HCT116 (cell line): ENCODE measurements around the gene TEX54. TPM values are rescaled to one million over a fixed set of nuclear protein-coding genes. Genes with fewer than 3 reads are reported as not detected.

Source experiments
- ATAC-seq: fragments of 200-7000 bp; cut with Tn5 transposase; 2 replicates; pipeline ENCODE4 v1.9.1; 2020; ENCODE audit warnings: mild to moderate bottlenecking, moderate library complexity
- BruUV-seq: library from RNA; stranded (reverse); fragments of 400-500 nt; replicated peaks from 2 replicates; lab custom pipeline; 2021; lab: Mats Ljungman, UMichigan
- CTCF ChIA-PET: fragments of 300-600 bp; sonication (Branson Sonifier 250); formaldehyde crosslinking; loops from one replicate; lab custom pipeline; 2021; ENCODE audit warnings: antibody characterized with exemption; lab: Charles Lee
- POLR2A ChIA-PET: fragments of 300-600, 350-600 bp; sonication (Branson Sonifier 250); formaldehyde crosslinking; loops from one replicate; lab custom pipeline; 2021; ENCODE audit warnings: antibody characterized with exemption; lab: Charles Lee
- RAD21 ChIA-PET, 2 experiments: fragments of 300-600 bp; sonication (Branson Sonifier 250); formaldehyde crosslinking; loops; one replicate each; lab custom pipeline; 2023; ENCODE audit warnings: low total read pairs in 2 of 2; ENCODE audit not compliant: uncharacterized antibody in 2 of 2, unreplicated experiment in 2 of 2, low non-redundant PET in 1 of 2; lab: Charles Lee
- DNase-seq: peaks from one replicate; pipeline ENCODE4 v3.0.0-alpha.2; 2010; ENCODE audit warnings: low read depth, low spot score
- H2AFZ ChIP-seq: fragments of 200-600 bp; shearing (Covaris generic), sonication (generic); 2 replicates; pipeline ENCODE4 v1.6.1; 2017; ENCODE audit warnings: low read depth, mixed run types, mixed read lengths, antibody characterized with exemption, low read length; ENCODE audit not compliant: poor library complexity, severe bottlenecking
- H3K27ac ChIP-seq: 2 replicates; pipeline ENCODE4 v1.5.1; 2012; ENCODE audit warnings: low read depth, low read length
- H3K27me3 ChIP-seq: fragments of 200-600 bp; sonication (generic); 2 replicates; pipeline ENCODE4 v1.6.1; 2016; ENCODE audit warnings: mixed run types, low read length, mixed read lengths; ENCODE audit not compliant: insufficient read depth
- H3K36me3 ChIP-seq, 2 experiments: fragments of 200-500 bp in 1 of 2; fragments of 200-600 bp in 1 of 2; sonication (Bioruptor generic) in 1 of 2; sonication (generic) in 1 of 2; 2 replicates each; pipeline versions ENCODE4 v1.5.1 to v1.6.1; 2014 to 2016; ENCODE audit warnings: low read length in 2 of 2, inconsistent platforms in 1 of 2, mixed read lengths in 1 of 2, mixed run types in 1 of 2; ENCODE audit not compliant: insufficient read depth in 2 of 2, control insufficient read depth in 1 of 2
- H3K4me1 ChIP-seq, 2 experiments: fragments of 200-600 bp in 1 of 2; sonication (generic) in 1 of 2; 2 replicates each; pipeline versions ENCODE4 v1.5.1 to v1.6.1; 2012 to 2017; ENCODE audit warnings: low read length in 2 of 2, inconsistent platforms in 1 of 2, mild to moderate bottlenecking in 1 of 2, mixed read lengths in 1 of 2, mixed run types in 1 of 2, moderate library complexity in 1 of 2; ENCODE audit not compliant: insufficient read depth in 2 of 2, control insufficient read depth in 1 of 2
- H3K4me2 ChIP-seq: fragments of 200-600 bp; sonication (generic); 2 replicates; pipeline ENCODE4 v1.6.1; 2017; ENCODE audit warnings: mixed run types, low read length, mixed read lengths
- H3K4me3 ChIP-seq, 2 experiments: fragments of 200-600 bp in 1 of 2; sonication (generic) in 1 of 2; replicated peaks in 1 of 2; 2 replicates each; pipeline ENCODE4 v1.5.1; 2011 to 2016; ENCODE audit warnings: low read length in 2 of 2, control low read depth in 1 of 2, low read depth in 1 of 2, mild to moderate bottlenecking in 1 of 2, mixed read lengths in 1 of 2, mixed run types in 1 of 2
- H3K79me2 ChIP-seq: fragments of 200-600 bp; sonication (generic); 2 replicates; pipeline ENCODE4 v1.6.1; 2017; ENCODE audit warnings: mild to moderate bottlenecking, mixed run types, low read length, moderate library complexity, mixed read lengths; ENCODE audit not compliant: insufficient read depth
- H3K9ac ChIP-seq: fragments of 200-600 bp; sonication (generic); 2 replicates; pipeline ENCODE4 v1.6.1; 2016; ENCODE audit warnings: low read length, mixed read lengths
- H3K9me2 ChIP-seq: fragments of 200-600 bp; sonication (generic), shearing (Covaris generic); 2 replicates; pipeline ENCODE4 v1.6.1; 2017; ENCODE audit warnings: mixed run types, mild to moderate bottlenecking, moderate library complexity; ENCODE audit not compliant: insufficient read depth
- H3K9me3 ChIP-seq, 2 experiments: fragments of 200-500 bp in 1 of 2; fragments of 200-600 bp in 1 of 2; sonication (Bioruptor generic) in 1 of 2; sonication (generic) in 1 of 2; 2 replicates each; pipeline ENCODE4 v1.6.1; 2014 to 2017; ENCODE audit warnings: low read length in 2 of 2, mixed read lengths in 2 of 2, inconsistent platforms in 1 of 2, low read depth in 1 of 2, mild to moderate bottlenecking in 1 of 2, mixed run types in 1 of 2, moderate library complexity in 1 of 2; ENCODE audit not compliant: control insufficient read depth in 1 of 2, insufficient read depth in 1 of 2
- H4K20me1 ChIP-seq: fragments of 200-600 bp; sonication (generic), shearing (Covaris generic); 2 replicates; pipeline ENCODE4 v1.6.1; 2017; ENCODE audit warnings: mixed run types, mild to moderate bottlenecking, moderate library complexity; ENCODE audit not compliant: insufficient read depth
- ATF3 ChIP-seq: IDR thresholded peaks from 2 replicates; pipeline ENCODE4 v1.6.1; 2012
- CTCF ChIP-seq, 3 experiments: fragments of 200-600 bp in 1 of 3; sonication (generic) in 1 of 3; IDR thresholded peaks in 2 of 3; conservative IDR thresholded peaks in 1 of 3; 2 replicates each; pipeline ENCODE4 v1.5.1; 2012 to 2017; ENCODE audit warnings: low read depth in 2 of 3, low read length in 2 of 3, antibody characterized with exemption in 1 of 3, borderline replicate concordance in 1 of 3, control low read depth in 1 of 3, mild to moderate bottlenecking in 1 of 3, mixed read lengths in 1 of 3, mixed run types in 1 of 3, moderate library complexity in 1 of 3; ENCODE audit not compliant: insufficient read depth in 1 of 3
- ELF1 ChIP-seq: IDR thresholded peaks from 2 replicates; pipeline ENCODE4 v1.6.1; 2012; ENCODE audit warnings: low read depth, borderline replicate concordance
- JUND ChIP-seq: IDR thresholded peaks from 2 replicates; pipeline ENCODE4 v1.6.1; 2012
- MAX ChIP-seq: IDR thresholded peaks from 2 replicates; pipeline ENCODE4 v1.6.1; 2012
- POLR2AphosphoS5 ChIP-seq: IDR thresholded peaks from 2 replicates; pipeline ENCODE4 v1.6.1; 2011; ENCODE audit warnings: mild to moderate bottlenecking, low read depth, low read length, moderate library complexity
- RAD21 ChIP-seq: IDR thresholded peaks from 2 replicates; pipeline ENCODE4 v1.6.1; 2012; ENCODE audit warnings: low read depth, mild to moderate bottlenecking
- REST ChIP-seq: IDR thresholded peaks from 2 replicates; pipeline ENCODE4 v1.6.1; 2012; ENCODE audit warnings: low read depth
- SIN3A ChIP-seq: IDR thresholded peaks from 2 replicates; pipeline ENCODE4 v1.6.1; 2012; ENCODE audit warnings: low read depth
- YY1 ChIP-seq: IDR thresholded peaks from 2 replicates; pipeline ENCODE4 v1.6.1; 2011; ENCODE audit warnings: low read length, low read depth, moderate library complexity, mild to moderate bottlenecking; ENCODE audit not compliant: insufficient replicate concordance; ENCODE audit errors: extremely low read depth
- ZBTB33 ChIP-seq: IDR thresholded peaks from 2 replicates; pipeline ENCODE4 v1.6.1; 2011; ENCODE audit warnings: mild to moderate bottlenecking, low read length, moderate library complexity; ENCODE audit not compliant: insufficient replicate concordance; ENCODE audit errors: extremely low read depth
- ZFX ChIP-seq: fragments of 450-650 bp; IDR thresholded peaks from 2 replicates; pipeline ENCODE4 v1.6.1; 2017
- intact Hi-C: fragments of 100-400 bp; cut with micrococcal nuclease; formaldehyde crosslinking; loops from 2 replicates; pipeline ENCODE4 v1.10.0; 2022
- total RNA-seq: library from RNA; stranded (reverse); gene quantifications from one replicate; pipeline ENCODE4 v1.2.1, GENCODE V29; 2021; ENCODE audit not compliant: unreplicated experiment

TEX54 gene
- total RNA-seq, 1 experiment from 2014 or later = not detected

GRCh38 chr11:62789576-62789975 lies 43.1 kb downstream of the TEX54 start (continued):
- no peak for TF ChIP-seq REST
- TF ChIP-seq RAD21 = no peak
- no peak for TF ChIP-seq POLR2AphosphoS5
- TF ChIP-seq, all 23 proteins: peak for 0

GRCh38 chr11:62788991-62789390 lies 43.6 kb downstream of the TEX54 start:
- Histone ChIP-seq H3K27ac (peak overlapping the region; percentile 96), H4K20me1 (no peaks in the 10 kb centered on the region), H3K27me3 (no peaks in the 10 kb centered on the region), H3K9me3 (no peaks in the 10 kb centered on the region), H2AFZ (no peak overlapping the region), H3K9me2 (no peaks in the 10 kb centered on the region), H3K4me1 (peaks cover 26 to 47% of the 10 kb centered on the region in 2 experiments; a peak in 3 of 4 replicates), H3K79me2 (peaks cover 51% of the 10 kb centered on the region), H3K9ac (peak overlapping the region; percentile 86), H3K4me2 (peak overlapping the region; percentile 91), H3K36me3 (peaks cover 11 to 34% of the 10 kb centered on the region in 2 experiments; a peak in 2 of 4 replicates), H3K4me3 (peak overlapping the region; percentile 19 to 80; a peak in 2 of 4 replicates)
- intact Hi-C loops = loop anchor here (1.0 to 5.0 kb wide), 3 partner anchors 51 to 117 kb away; partner anchors contain the start of genes LBHD1, SLC3A2 and UQCC3
- CTCF ChIA-PET = interaction anchor here (1.4 kb wide), 1 partner anchor 394 kb away, joined by 4 read pairs; no protein-coding TSS in a partner anchor
- RAD21 ChIA-PET = no interaction called here
- BruUV-seq = no TSS peak
- 0 out of 2 replicates have a peak, but pooled peaks have one; percentile 31 for TF ChIP-seq POLR2AphosphoS5
- TF ChIP-seq ZFX = no peak
- TF ChIP-seq RAD21 = no peak
- no peak for TF ChIP-seq ZBTB33
- TF ChIP-seq JUND = no peak
- no peak for TF ChIP-seq ELF1
- no peak for TF ChIP-seq ATF3
- no peak for TF ChIP-seq MAX
- TF ChIP-seq YY1 = no peak
- TF ChIP-seq CTCF (IDR thresholded peaks at IDR 0.05 in 2 of 3, conservative IDR thresholded peaks at IDR 0.05 in 1 of 3; ENCODE audit: borderline replicate concordance in 1 of 3, insufficient read depth in 1 of 3, low read depth in 2 of 3, low read length in 2 of 3) = peak in 2 of 3 experiments; percentile 15 to 38; a peak in 2 of 6 replicates
- TF ChIP-seq SIN3A = no peak
- DNase-seq = no peak
- no peak for ATAC-seq
- POLR2A ChIA-PET = interaction anchor here (6.1 kb wide), 1 partner anchor 51 kb away, joined by 82 read pairs; the partner anchor contains the start of gene WDR74
